PC-3 (cell line): ENCODE data around the gene UGT3A2.

Source experiments
- EZH2phosphoT487 ChIP-seq: fragments of 300-600 bp; sonication (generic); IDR thresholded peaks from 2 replicates; pipeline ENCODE4 v1.6.1; 2018; ENCODE audit warnings: mild to moderate bottlenecking, antibody characterized with exemption, low read length, borderline replicate concordance
- TF ChIP-seq, protein P1 (sequence below): fragments of 300-600 bp; sonication (generic); conservative IDR thresholded peaks from 2 replicates; pipeline ENCODE4 v1.5.1; 2017; ENCODE audit warnings: antibody characterized with exemption, low read depth, mild to moderate bottlenecking, low read length

DNA sequence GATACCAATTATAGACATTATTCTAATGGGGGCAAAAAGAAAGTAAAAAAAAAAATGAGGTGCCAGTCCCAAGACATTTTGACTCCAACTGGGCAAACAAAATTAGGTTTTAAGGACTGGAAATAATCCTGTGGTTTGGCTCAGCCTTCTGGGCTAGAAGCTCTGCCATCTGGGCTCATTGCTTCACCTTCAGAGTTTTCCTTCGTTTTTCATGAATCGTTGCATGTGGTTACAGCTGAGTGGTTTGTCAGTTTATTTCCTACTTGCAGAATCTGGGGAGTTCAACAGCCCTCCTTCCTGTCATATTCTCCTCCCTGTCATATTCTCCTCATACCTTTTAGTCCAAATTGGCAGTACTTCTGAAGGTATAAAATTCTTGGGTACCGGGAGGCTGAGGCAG lies 12.0 kb downstream of the UGT3A2 start:
- TF ChIP-seq, protein P1, sequence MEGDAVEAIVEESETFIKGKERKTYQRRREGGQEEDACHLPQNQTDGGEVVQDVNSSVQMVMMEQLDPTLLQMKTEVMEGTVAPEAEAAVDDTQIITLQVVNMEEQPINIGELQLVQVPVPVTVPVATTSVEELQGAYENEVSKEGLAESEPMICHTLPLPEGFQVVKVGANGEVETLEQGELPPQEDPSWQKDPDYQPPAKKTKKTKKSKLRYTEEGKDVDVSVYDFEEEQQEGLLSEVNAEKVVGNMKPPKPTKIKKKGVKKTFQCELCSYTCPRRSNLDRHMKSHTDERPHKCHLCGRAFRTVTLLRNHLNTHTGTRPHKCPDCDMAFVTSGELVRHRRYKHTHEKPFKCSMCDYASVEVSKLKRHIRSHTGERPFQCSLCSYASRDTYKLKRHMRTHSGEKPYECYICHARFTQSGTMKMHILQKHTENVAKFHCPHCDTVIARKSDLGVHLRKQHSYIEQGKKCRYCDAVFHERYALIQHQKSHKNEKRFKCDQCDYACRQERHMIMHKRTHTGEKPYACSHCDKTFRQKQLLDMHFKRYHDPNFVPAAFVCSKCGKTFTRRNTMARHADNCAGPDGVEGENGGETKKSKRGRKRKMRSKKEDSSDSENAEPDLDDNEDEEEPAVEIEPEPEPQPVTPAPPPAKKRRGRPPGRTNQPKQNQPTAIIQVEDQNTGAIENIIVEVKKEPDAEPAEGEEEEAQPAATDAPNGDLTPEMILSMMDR, result no peak
- no peak for TF ChIP-seq EZH2phosphoT487
